ENCODE data around the gene FDX1.
A peak's percentile ranks its signal among the peaks of the same experiment; 100 is the strongest.

The FDX1 gene

GRCh38 chr11:110435780-110436717, 6.3 kb downstream of the FDX1 start:
- Histone ChIP-seq H3K27ac (peak overlapping the region; percentile 18), H3K36me3 (replicated peaks) (peaks cover 6% of the 10 kb centered on the region), H3K4me3 (ENCODE audit: low read depth, low read length) (no peak overlapping the region), H3K27me3 (replicated peaks) (no peaks in the 10 kb centered on the region)
- TF ChIP-seq CTCF (IDR thresholded peaks at IDR 0.05; ENCODE audit: low read depth, low read length, missing control alignments) = no peak
- DNase-seq = peak; percentile 30
- in situ Hi-C loops (cut with HindIII; ENCODE audit: low pct_ligation_motif_present, low sequenced_read_pairs) = no loop called here

- Histone ChIP-seq H3K4me3 (ENCODE audit: low read depth, low read length) (no peak overlapping the region), H3K27ac (no peak overlapping the region), H3K36me3 (replicated peaks) (peaks cover 11% of the 10 kb centered on the region), H3K27me3 (replicated peaks) (no peaks in the 10 kb centered on the region)
- in situ Hi-C loops (cut with HindIII; ENCODE audit: low pct_ligation_motif_present, low sequenced_read_pairs) = no loop called here
- no peak for TF ChIP-seq CTCF (IDR thresholded peaks at IDR 0.05; ENCODE audit: low read depth, low read length, missing control alignments)
- no peak for DNase-seq
Observed at GRCh38 chr11:110438017-110438416, 8.3 kb downstream of the FDX1 start.

- no peak for TF ChIP-seq CTCF (IDR thresholded peaks at IDR 0.05; ENCODE audit: low read depth, low read length, missing control alignments)
- Histone ChIP-seq H3K4me3 (ENCODE audit: low read depth, low read length) (no peak overlapping the region), H3K36me3 (replicated peaks) (peaks cover 7% of the 10 kb centered on the region), H3K27me3 (replicated peaks) (no peaks in the 10 kb centered on the region), H3K27ac (no peak overlapping the region)
- in situ Hi-C loops (cut with HindIII; ENCODE audit: low pct_ligation_motif_present, low sequenced_read_pairs) = no loop called here
- DNase-seq = no peak
Observed at GRCh38 chr11:110445437-110445836, 15.7 kb downstream of the FDX1 start.

GRCh38 chr11:110446061-110446460, 16.3 kb downstream of the FDX1 start:
- Histone ChIP-seq H3K27me3 (replicated peaks) (no peaks in the 10 kb centered on the region), H3K36me3 (replicated peaks) (peaks cover 5% of the 10 kb centered on the region), H3K27ac (no peak overlapping the region), H3K4me3 (ENCODE audit: low read depth, low read length) (no peak overlapping the region)
- in situ Hi-C loops (cut with HindIII; ENCODE audit: low pct_ligation_motif_present, low sequenced_read_pairs) = no loop called here
- no peak for DNase-seq
- no peak for TF ChIP-seq CTCF (IDR thresholded peaks at IDR 0.05; ENCODE audit: low read depth, low read length, missing control alignments)

- no peak overlapping the region for H3K27ac ChIP-seq
- peaks cover 2% of the 10 kb centered on the region for H3K36me3 ChIP-seq (replicated peaks)
- in situ Hi-C loops (cut with HindIII; ENCODE audit: low pct_ligation_motif_present, low sequenced_read_pairs) = no loop called here
- no peak overlapping the region for H3K4me3 ChIP-seq (ENCODE audit: low read depth, low read length)
- no peak for DNase-seq
- H3K27me3 ChIP-seq (replicated peaks) = no peaks in the 10 kb centered on the region
- TF ChIP-seq CTCF (IDR thresholded peaks at IDR 0.05; ENCODE audit: low read depth, low read length, missing control alignments) = no peak
Observed at GRCh38 chr11:110446594-110446993, 16.8 kb downstream of the FDX1 start.
